ENCODE measurements around the gene TCF4. TPM values are rescaled to one million over a fixed set of nuclear protein-coding genes. Genes with fewer than 3 reads are reported as not detected.
"Not testable (repeated sequence)": the region's sequence is repeated elsewhere in the genome, so short reads cannot be mapped to it uniquely, and the experiment has no call there.

TCF4 gene
- total and polyA plus RNA-seq, 2 donors (not counting 1 experiment from before 2014, with no cell fraction given), result 68.5 to 353 TPM

- Histone ChIP-seq H3K79me2 (ENCODE audit: control insufficient read depth, insufficient read depth, low read length) (peaks cover 17% of the 10 kb centered on the region), H3K9ac (ENCODE audit: low read length) (no peak overlapping the region), H3K9me3 (ENCODE audit: control extremely low read depth in 1 of 3, control insufficient read depth in 2 of 3, insufficient read depth in 1 of 3, low read length in 2 of 3) (no peaks in the 10 kb centered on the region), H3K4me3 (ENCODE audit: control extremely low read depth in 1 of 5, extremely low read depth in 1 of 5, insufficient read depth in 1 of 5, low read depth in 2 of 5, low read length in 4 of 5) (no peak overlapping the region), H4K20me1 (ENCODE audit: control insufficient read depth, insufficient read depth, low read length, poor library complexity, severe bottlenecking) (no peaks in the 10 kb centered on the region), H3K36me3 (replicated peaks in 1 of 2; ENCODE audit: control extremely low read depth in 1 of 2, control insufficient read depth in 1 of 2, extremely low read depth in 1 of 2, insufficient read depth in 2 of 2, low read length in 1 of 2) (no peaks in the 10 kb centered on the region), H3K27ac (ENCODE audit: low read length in 2 of 2) (no peak overlapping the region), H3K4me1 (ENCODE audit: control insufficient read depth in 2 of 2, insufficient read depth in 2 of 2, low read length in 2 of 2) (peaks cover 3 to 6% of the 10 kb centered on the region in 2 donors), H3K27me3 (replicated peaks in 1 of 4; ENCODE audit: control extremely low read depth in 1 of 4, control insufficient read depth in 3 of 4, insufficient read depth in 4 of 4, low read length in 3 of 4) (no peaks in the 10 kb centered on the region), H3K4me2 (replicated peaks; ENCODE audit: low read depth, low read length, poor library complexity, severe bottlenecking) (no peak overlapping the region), H2AFZ (ENCODE audit: insufficient read depth, low read depth, low read length, poor library complexity, severe bottlenecking) (no peak overlapping the region)
- DNase-seq (no peak), ATAC-seq (ENCODE audit: low read depth) (no peak)
- H3K4me1 Mint-ChIP-seq, result peaks cover 24% of the 10 kb centered on the region
- ChIA-PET POLR2A (no interaction called here), CTCF (no interaction called here)
- H3K27ac Mint-ChIP-seq, result no peak overlapping the region
- 100% methylated on average over 2 of the region's 4 CpGs for WGBS (ENCODE audit: insufficient coverage)
- intact Hi-C loops (cut with micrococcal nuclease), result no loop called here
- no peaks in the 10 kb centered on the region for H3K9me3 Mint-ChIP-seq (ENCODE audit: insufficient read depth)
- no peak for TF ChIP-seq EZH2 (IDR thresholded peaks at IDR 0.05; ENCODE audit: borderline replicate concordance, insufficient read depth, low read depth, low read length, poor library complexity, severe bottlenecking)
- TF ChIP-seq, protein P1, sequence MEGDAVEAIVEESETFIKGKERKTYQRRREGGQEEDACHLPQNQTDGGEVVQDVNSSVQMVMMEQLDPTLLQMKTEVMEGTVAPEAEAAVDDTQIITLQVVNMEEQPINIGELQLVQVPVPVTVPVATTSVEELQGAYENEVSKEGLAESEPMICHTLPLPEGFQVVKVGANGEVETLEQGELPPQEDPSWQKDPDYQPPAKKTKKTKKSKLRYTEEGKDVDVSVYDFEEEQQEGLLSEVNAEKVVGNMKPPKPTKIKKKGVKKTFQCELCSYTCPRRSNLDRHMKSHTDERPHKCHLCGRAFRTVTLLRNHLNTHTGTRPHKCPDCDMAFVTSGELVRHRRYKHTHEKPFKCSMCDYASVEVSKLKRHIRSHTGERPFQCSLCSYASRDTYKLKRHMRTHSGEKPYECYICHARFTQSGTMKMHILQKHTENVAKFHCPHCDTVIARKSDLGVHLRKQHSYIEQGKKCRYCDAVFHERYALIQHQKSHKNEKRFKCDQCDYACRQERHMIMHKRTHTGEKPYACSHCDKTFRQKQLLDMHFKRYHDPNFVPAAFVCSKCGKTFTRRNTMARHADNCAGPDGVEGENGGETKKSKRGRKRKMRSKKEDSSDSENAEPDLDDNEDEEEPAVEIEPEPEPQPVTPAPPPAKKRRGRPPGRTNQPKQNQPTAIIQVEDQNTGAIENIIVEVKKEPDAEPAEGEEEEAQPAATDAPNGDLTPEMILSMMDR (IDR thresholded peaks at IDR 0.05), result no peak
- no peaks in the 10 kb centered on the region for H3K27me3 Mint-ChIP-seq
- no peak overlapping the region for H3K4me3 Mint-ChIP-seq
These were observed 117.2 kb downstream of the TCF4 start for GRCh38 chr18:55470826-55471225.

GRCh38 chr18:55469134-55469533 lies 118.9 kb downstream of the TCF4 start:
- H4K20me1 ChIP-seq (ENCODE audit: control insufficient read depth, insufficient read depth, low read length, poor library complexity, severe bottlenecking); H3K9me3 Mint-ChIP-seq (ENCODE audit: insufficient read depth); H3K27me3 ChIP-seq (replicated peaks in 1 of 4; ENCODE audit: control extremely low read depth in 1 of 4, control insufficient read depth in 3 of 4, insufficient read depth in 4 of 4, low read length in 3 of 4); H3K27ac ChIP-seq (ENCODE audit: low read length in 2 of 2); ATAC-seq (ENCODE audit: low read depth); H3K9ac ChIP-seq (ENCODE audit: low read length); H3K4me3 Mint-ChIP-seq; intact Hi-C loops (cut with micrococcal nuclease); POLR2A ChIA-PET; H2AFZ ChIP-seq (ENCODE audit: insufficient read depth, low read depth, low read length, poor library complexity, severe bottlenecking); H3K9me3 ChIP-seq (ENCODE audit: control extremely low read depth in 1 of 3, control insufficient read depth in 2 of 3, insufficient read depth in 1 of 3, low read length in 2 of 3); DNase-seq; H3K36me3 ChIP-seq (replicated peaks in 1 of 2; ENCODE audit: control extremely low read depth in 1 of 2, control insufficient read depth in 1 of 2, extremely low read depth in 1 of 2, insufficient read depth in 2 of 2, low read length in 1 of 2); H3K27me3 Mint-ChIP-seq; H3K4me3 ChIP-seq (ENCODE audit: control extremely low read depth in 1 of 5, extremely low read depth in 1 of 5, insufficient read depth in 1 of 5, low read depth in 2 of 5, low read length in 4 of 5); H3K4me2 ChIP-seq (replicated peaks; ENCODE audit: low read depth, low read length, poor library complexity, severe bottlenecking); H3K27ac Mint-ChIP-seq: not testable (repeated sequence)
- peaks cover 37% of the 10 kb centered on the region for H3K4me1 Mint-ChIP-seq
- CTCF ChIA-PET, result interaction anchor here (0.8 kb wide), 1 partner anchor 118 kb away, joined by 5 read pairs; no protein-coding TSS in a partner anchor
- WGBS (ENCODE audit: insufficient coverage), result 94% methylated on average over 3 of the region's 8 CpGs
- Histone ChIP-seq H3K4me1 (ENCODE audit: control insufficient read depth in 2 of 2, insufficient read depth in 2 of 2, low read length in 2 of 2) (peaks cover 16 to 19% of the 10 kb centered on the region in 2 donors), H3K79me2 (ENCODE audit: control insufficient read depth, insufficient read depth, low read length) (peaks cover 17% of the 10 kb centered on the region)

Data from B cell (primary cell).